ENCODE data around the gene OR13C4. TPM values are rescaled to one million over a fixed set of nuclear protein-coding genes. Genes with fewer than 3 reads are reported as not detected.
"Not testable (repeated sequence)": the region's sequence is repeated elsewhere in the genome, so short reads cannot be mapped to it uniquely, and the experiment has no call there.

Gene OR13C4
- total RNA-seq: not detected

GRCh38 chr9:104527109-104527508, at the start of gene OR13C4:
OR13C4 (minus strand) TSS chr9:104527209; CDS start chr9:104527209, 0 bp downstream.
- DNase-seq (ENCODE audit: low spot score in 2 of 2) (no peak), FAIRE-seq (no peak)

- FAIRE-seq (no peak), DNase-seq (ENCODE audit: low spot score in 2 of 2) (no peak)
These were observed 48.4 kb upstream of the OR13C4 start for GRCh38 chr9:104575456-104575855.

GRCh38 chr9:104572612-104573011, 45.6 kb upstream of the OR13C4 start:
- DNase-seq (ENCODE audit: low spot score in 2 of 2): no peak
- no peak for FAIRE-seq

GRCh38 chr9:104568868-104569267, 41.9 kb upstream of the OR13C4 start, which contains the start of gene OR13C8:
OR13C8 (plus strand) TSS chr9:104569168; CDS start chr9:104569168, 0 bp downstream.
- FAIRE-seq (no peak), DNase-seq (ENCODE audit: low spot score in 2 of 2) (no peak)

- DNase-seq (ENCODE audit: low spot score in 2 of 2): no peak
- FAIRE-seq: no peak
These were observed 37.3 kb upstream of the OR13C4 start for GRCh38 chr9:104564358-104564757.

- no peak for FAIRE-seq
- DNase-seq (ENCODE audit: low spot score in 2 of 2): no peak
These were observed 30.0 kb upstream of the OR13C4 start for GRCh38 chr9:104556830-104557634.

- no peak for FAIRE-seq
- no peak for DNase-seq (ENCODE audit: low spot score in 2 of 2)
These were observed 28.5 kb upstream of the OR13C4 start for GRCh38 chr9:104555521-104555920.

- FAIRE-seq (no peak), DNase-seq (ENCODE audit: low spot score in 2 of 2) (no peak)
These were observed 26.3 kb upstream of the OR13C4 start for GRCh38 chr9:104553261-104553660.

GRCh38 chr9:104544644-104545043, 17.6 kb upstream of the OR13C4 start:
- FAIRE-seq (no peak), DNase-seq (ENCODE audit: low spot score in 2 of 2) (no peak)

- DNase-seq (ENCODE audit: low spot score in 2 of 2) (no peak), FAIRE-seq (no peak)
These were observed 12.3 kb upstream of the OR13C4 start for GRCh38 chr9:104539275-104539674.

GRCh38 chr9:104536756-104537155, 9.7 kb upstream of the OR13C4 start, which contains the start of gene OR13C3:
OR13C3 (minus strand) TSS chr9:104536856; CDS start chr9:104536723, 133 bp downstream.
- no peak for DNase-seq (ENCODE audit: low spot score in 2 of 2)
- FAIRE-seq: no peak

GRCh38 chr9:104520241-104520640, 6.8 kb downstream of the OR13C4 start:
- not testable (repeated sequence) for DNase-seq (ENCODE audit: low spot score in 2 of 2); FAIRE-seq

- FAIRE-seq (no peak), DNase-seq (ENCODE audit: low spot score in 2 of 2) (no peak)
These were observed 12.1 kb downstream of the OR13C4 start for GRCh38 chr9:104514901-104515300.

GRCh38 chr9:104506565-104506964, 20.4 kb downstream of the OR13C4 start:
- FAIRE-seq: no peak
- no peak for DNase-seq (ENCODE audit: low spot score in 2 of 2)

- DNase-seq (ENCODE audit: low spot score in 2 of 2): no peak
- FAIRE-seq: no peak
These were observed 23.0 kb downstream of the OR13C4 start, which contains the start of gene OR13F1 for GRCh38 chr9:104503963-104504362. OR13F1 (plus strand) TSS chr9:104504263; CDS start chr9:104504263, 0 bp downstream.

GRCh38 chr9:104503440-104503839, 23.6 kb downstream of the OR13C4 start:
- FAIRE-seq (no peak), DNase-seq (ENCODE audit: low spot score in 2 of 2) (no peak)

GRCh38 chr9:104494808-104495207, 32.2 kb downstream of the OR13C4 start:
- FAIRE-seq (no peak), DNase-seq (ENCODE audit: low spot score in 2 of 2) (peak in 1 of 2 donors; percentile 25)

- DNase-seq (ENCODE audit: low spot score in 2 of 2) (no peak), FAIRE-seq (no peak)
These were observed 42.0 kb downstream of the OR13C4 start for GRCh38 chr9:104485014-104485413.

GRCh38 chr9:104482921-104483570, 44.0 kb downstream of the OR13C4 start:
- DNase-seq (ENCODE audit: low spot score in 2 of 2) (no peak), FAIRE-seq (no peak)

Measured in frontal cortex (tissue), 4 donors.